Liver (tissue), 3 donors: ENCODE data around the gene SLC4A5.

ENCODE experiments used
- EGR1 ChIP-seq, 2 donors: IDR thresholded peaks; 2 replicates each; pipeline ENCODE4 v1.6.1; 2016 to 2018; ENCODE audit warnings: antibody characterized with exemption in 2 of 2, low read depth in 2 of 2
- FOXA1 ChIP-seq: IDR thresholded peaks from 2 replicates; pipeline ENCODE4 v1.6.1; 2016; ENCODE audit warnings: antibody characterized with exemption
- JUND ChIP-seq, 2 donors: IDR thresholded peaks; 2 replicates each; pipeline ENCODE4 v1.6.1; 2016; ENCODE audit warnings: antibody characterized with exemption in 2 of 2
- NR2F2 ChIP-seq: IDR thresholded peaks from 2 replicates; pipeline ENCODE4 v1.6.1; 2016; ENCODE audit warnings: antibody characterized with exemption
- RAD21 ChIP-seq, 2 donors: IDR thresholded peaks; 2 replicates each; pipeline ENCODE4 v1.6.1; 2016; ENCODE audit warnings: antibody characterized with exemption in 2 of 2, mild to moderate bottlenecking in 2 of 2
- RXRA ChIP-seq, 2 donors: IDR thresholded peaks; 2 replicates each; pipeline ENCODE4 v1.6.1; 2017 to 2018; ENCODE audit warnings: antibody characterized with exemption in 2 of 2, mild to moderate bottlenecking in 1 of 2
- TAF1 ChIP-seq: conservative IDR thresholded peaks from 2 replicates; pipeline ENCODE4 v1.6.1; 2016; ENCODE audit warnings: antibody characterized with exemption, mild to moderate bottlenecking
- TF ChIP-seq, protein P1 (sequence below): fragments of 150-350 bp; IDR thresholded peaks from 2 replicates; pipeline ENCODE4 v1.5.1; 2017; ENCODE audit warnings: improper control_type of control experiment, low read depth, low read length; ENCODE audit not compliant: missing input control
- TF ChIP-seq, protein P2 (sequence below): IDR thresholded peaks from 2 replicates; pipeline ENCODE4 v1.6.1; 2016; ENCODE audit warnings: antibody characterized with exemption
- TF ChIP-seq, protein P3 (sequence below): IDR thresholded peaks from 2 replicates; pipeline ENCODE4 v1.6.1; 2016; ENCODE audit warnings: antibody characterized with exemption, mild to moderate bottlenecking
- TF ChIP-seq, protein P4 (sequence below): IDR thresholded peaks from 2 replicates; pipeline ENCODE4 v1.6.1; 2016; ENCODE audit warnings: antibody characterized with exemption
- donor health status: healthy.
- donor health status: healthy.

DNA sequence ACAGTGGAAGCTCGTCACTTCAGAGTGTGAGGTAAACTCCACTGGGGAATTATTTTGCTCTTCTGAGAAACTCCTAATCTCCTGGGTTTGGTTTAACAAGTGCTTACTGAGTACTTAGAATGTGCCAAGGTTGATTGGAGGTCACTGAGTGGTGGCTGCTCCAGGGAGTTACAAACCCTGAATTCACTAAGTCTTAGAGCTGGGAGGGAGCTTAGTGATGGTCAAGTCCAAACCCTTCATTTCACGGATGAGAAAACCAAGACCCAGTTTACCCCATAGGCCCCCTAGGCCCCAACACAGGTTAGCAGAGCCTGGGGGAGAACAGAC, 52.0 kb downstream of the SLC4A5 start:
- TF ChIP-seq EGR1 (IDR thresholded peaks at IDR 0.05; ENCODE audit: low read depth in 2 of 2) (no peak), RAD21 (IDR thresholded peaks at IDR 0.05) (no peak), TAF1 (no peak), NR2F2 (no peak), FOXA1 (no peak), RXRA (IDR thresholded peaks at IDR 0.05) (no peak), JUND (IDR thresholded peaks at IDR 0.05) (no peak)
- TF ChIP-seq, protein P1, sequence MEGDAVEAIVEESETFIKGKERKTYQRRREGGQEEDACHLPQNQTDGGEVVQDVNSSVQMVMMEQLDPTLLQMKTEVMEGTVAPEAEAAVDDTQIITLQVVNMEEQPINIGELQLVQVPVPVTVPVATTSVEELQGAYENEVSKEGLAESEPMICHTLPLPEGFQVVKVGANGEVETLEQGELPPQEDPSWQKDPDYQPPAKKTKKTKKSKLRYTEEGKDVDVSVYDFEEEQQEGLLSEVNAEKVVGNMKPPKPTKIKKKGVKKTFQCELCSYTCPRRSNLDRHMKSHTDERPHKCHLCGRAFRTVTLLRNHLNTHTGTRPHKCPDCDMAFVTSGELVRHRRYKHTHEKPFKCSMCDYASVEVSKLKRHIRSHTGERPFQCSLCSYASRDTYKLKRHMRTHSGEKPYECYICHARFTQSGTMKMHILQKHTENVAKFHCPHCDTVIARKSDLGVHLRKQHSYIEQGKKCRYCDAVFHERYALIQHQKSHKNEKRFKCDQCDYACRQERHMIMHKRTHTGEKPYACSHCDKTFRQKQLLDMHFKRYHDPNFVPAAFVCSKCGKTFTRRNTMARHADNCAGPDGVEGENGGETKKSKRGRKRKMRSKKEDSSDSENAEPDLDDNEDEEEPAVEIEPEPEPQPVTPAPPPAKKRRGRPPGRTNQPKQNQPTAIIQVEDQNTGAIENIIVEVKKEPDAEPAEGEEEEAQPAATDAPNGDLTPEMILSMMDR: no peak
- TF ChIP-seq, protein P2, sequence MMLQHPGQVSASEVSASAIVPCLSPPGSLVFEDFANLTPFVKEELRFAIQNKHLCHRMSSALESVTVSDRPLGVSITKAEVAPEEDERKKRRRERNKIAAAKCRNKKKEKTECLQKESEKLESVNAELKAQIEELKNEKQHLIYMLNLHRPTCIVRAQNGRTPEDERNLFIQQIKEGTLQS: no peak
- TF ChIP-seq, protein P3, sequence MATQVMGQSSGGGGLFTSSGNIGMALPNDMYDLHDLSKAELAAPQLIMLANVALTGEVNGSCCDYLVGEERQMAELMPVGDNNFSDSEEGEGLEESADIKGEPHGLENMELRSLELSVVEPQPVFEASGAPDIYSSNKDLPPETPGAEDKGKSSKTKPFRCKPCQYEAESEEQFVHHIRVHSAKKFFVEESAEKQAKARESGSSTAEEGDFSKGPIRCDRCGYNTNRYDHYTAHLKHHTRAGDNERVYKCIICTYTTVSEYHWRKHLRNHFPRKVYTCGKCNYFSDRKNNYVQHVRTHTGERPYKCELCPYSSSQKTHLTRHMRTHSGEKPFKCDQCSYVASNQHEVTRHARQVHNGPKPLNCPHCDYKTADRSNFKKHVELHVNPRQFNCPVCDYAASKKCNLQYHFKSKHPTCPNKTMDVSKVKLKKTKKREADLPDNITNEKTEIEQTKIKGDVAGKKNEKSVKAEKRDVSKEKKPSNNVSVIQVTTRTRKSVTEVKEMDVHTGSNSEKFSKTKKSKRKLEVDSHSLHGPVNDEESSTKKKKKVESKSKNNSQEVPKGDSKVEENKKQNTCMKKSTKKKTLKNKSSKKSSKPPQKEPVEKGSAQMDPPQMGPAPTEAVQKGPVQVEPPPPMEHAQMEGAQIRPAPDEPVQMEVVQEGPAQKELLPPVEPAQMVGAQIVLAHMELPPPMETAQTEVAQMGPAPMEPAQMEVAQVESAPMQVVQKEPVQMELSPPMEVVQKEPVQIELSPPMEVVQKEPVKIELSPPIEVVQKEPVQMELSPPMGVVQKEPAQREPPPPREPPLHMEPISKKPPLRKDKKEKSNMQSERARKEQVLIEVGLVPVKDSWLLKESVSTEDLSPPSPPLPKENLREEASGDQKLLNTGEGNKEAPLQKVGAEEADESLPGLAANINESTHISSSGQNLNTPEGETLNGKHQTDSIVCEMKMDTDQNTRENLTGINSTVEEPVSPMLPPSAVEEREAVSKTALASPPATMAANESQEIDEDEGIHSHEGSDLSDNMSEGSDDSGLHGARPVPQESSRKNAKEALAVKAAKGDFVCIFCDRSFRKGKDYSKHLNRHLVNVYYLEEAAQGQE: no peak
- TF ChIP-seq, protein P4, sequence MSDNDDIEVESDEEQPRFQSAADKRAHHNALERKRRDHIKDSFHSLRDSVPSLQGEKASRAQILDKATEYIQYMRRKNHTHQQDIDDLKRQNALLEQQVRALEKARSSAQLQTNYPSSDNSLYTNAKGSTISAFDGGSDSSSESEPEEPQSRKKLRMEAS: no peak
